GM12801 (cell line): ENCODE results near the gene SEC63.

Experiments
- TF ChIP-seq, protein P1 (sequence below): IDR thresholded peaks from one replicate; pipeline ENCODE4 v1.5.1; 2011; ENCODE audit warnings: control low read depth; ENCODE audit not compliant: insufficient read length; ENCODE audit errors: extremely low read depth

Gene SEC63

DNA sequence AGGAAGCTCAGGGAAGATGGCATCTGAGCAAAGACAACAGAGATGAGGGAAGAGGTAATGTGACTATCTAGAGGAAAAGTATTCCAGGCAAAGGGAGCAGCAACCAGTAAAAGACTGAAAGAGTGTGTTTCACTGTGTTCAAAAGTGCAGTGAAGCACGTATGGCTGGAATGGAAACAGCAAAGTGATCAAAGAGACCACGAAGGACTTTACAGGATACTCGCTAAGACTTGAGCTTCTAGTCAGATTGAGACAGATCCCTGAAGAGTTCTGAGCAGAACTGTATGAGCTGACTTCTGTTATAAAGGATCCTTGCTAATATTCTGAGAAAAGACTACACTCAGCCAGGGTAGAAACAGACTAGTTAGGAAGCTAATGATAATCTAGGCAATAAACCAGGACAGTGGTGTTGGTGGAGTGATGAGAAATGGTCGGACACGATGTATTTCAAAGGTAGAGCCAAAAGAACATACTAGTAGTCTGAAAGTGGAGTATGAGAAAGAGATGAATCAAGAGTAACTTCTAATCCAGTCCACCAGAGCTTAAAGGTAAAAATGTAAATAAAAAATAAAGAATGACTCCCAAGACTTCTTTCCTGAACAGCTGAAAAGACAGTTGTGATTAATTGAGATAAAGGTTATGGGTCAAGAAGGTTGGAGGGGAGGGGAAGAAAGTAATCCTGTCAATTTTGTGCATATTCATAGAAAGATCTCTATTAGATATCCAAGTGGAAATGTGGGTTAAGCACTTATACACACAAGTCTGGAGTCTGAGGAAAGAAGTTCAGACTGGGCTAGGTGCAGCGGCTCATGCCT, 14.2 kb downstream of the SEC63 start:
- TF ChIP-seq, protein P1, sequence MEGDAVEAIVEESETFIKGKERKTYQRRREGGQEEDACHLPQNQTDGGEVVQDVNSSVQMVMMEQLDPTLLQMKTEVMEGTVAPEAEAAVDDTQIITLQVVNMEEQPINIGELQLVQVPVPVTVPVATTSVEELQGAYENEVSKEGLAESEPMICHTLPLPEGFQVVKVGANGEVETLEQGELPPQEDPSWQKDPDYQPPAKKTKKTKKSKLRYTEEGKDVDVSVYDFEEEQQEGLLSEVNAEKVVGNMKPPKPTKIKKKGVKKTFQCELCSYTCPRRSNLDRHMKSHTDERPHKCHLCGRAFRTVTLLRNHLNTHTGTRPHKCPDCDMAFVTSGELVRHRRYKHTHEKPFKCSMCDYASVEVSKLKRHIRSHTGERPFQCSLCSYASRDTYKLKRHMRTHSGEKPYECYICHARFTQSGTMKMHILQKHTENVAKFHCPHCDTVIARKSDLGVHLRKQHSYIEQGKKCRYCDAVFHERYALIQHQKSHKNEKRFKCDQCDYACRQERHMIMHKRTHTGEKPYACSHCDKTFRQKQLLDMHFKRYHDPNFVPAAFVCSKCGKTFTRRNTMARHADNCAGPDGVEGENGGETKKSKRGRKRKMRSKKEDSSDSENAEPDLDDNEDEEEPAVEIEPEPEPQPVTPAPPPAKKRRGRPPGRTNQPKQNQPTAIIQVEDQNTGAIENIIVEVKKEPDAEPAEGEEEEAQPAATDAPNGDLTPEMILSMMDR: no peak

DNA sequence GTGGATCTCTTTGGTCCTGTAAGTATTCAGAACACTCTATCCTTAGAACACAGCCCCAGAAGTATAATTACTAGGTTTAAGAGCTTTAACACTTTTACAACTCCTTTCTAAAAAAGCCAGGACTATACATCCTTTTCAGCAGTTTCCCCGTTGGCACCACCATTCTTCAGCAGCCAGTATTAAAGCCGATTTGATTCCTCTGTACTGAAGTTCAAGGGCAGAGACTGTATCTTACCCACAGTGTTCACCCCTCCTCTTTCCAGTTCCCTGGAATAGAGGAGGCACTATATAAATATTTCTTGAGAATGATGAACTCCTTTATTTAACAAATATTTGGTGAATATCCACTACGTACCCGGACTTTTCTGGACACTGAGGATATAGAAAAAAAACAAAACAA, 15.9 kb downstream of the SEC63 start:
- TF ChIP-seq, protein P1: no peak

DNA sequence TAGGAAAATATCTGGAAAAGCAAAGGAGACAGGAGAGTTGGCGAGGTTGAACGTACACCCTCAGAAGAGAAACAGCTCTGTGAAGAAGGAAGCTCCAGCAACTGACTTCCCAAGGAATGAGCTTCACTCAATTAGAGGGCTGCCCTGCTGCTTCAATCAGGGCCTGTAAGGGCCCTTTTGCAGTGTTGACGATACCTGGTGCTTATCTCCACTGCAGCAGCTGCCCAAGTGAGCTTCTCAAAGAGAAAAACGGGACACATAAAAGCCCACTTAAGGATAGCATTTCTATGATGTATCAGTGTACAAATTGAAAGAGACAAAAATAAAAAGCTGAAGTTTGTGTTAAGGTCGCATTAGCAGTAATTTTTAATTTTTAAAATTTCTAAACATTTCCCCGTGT, 16.4 kb downstream of the SEC63 start:
- TF ChIP-seq, protein P1: no peak

DNA sequence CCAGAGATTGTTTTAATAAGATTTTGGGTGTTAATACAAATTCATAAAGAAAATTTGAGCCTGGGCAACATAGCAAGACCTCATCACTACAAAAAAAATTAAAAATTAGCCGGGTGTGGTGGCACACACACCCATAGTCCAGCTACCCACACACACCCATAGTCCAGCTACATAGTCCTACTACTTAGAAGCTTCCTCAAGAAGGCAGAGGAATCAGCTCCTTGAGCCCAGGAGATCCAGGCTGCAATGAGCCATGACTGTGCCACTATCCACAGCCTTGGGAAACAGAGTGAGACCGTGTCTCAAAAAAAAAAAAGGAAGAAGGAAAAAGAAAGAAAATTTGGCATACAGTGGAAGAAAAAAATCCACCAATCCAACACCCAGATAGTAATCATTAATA, 16.8 kb downstream of the SEC63 start:
- TF ChIP-seq, protein P1: no peak

DNA sequence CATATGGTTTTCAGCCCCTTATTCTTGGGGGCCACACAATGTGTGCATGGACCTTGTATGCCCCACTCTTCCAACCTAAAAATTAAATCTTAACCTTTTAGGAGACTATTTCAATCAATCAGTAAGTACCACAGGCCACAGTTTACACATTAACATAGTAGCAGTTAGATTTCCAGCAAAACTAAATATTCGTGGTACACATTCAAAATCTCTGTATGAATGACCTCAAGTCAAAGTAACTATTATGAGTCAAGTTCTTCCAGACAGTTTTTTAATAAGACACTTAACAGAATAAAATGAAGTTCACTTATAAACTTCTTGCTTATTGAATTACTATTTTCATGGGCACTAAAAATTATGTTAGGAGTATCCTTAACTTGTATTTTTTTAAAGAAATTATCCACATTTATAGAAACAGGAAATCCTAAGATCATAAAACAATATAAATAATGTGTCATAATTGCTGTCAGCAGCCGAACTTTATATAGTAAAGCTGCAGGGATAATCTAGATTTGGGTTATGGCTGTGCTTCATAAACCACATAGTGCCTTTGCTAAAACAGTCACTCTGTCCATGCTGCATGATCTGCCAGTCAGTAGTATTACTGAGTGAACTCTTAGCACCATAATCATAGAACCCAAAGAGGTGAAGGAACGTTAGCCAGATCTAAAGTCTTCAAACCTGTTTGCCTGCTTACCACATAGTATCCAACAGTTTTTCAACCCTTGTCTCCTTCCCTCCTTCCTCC, 21.7 kb downstream of the SEC63 start:
- TF ChIP-seq, protein P1: no peak

DNA sequence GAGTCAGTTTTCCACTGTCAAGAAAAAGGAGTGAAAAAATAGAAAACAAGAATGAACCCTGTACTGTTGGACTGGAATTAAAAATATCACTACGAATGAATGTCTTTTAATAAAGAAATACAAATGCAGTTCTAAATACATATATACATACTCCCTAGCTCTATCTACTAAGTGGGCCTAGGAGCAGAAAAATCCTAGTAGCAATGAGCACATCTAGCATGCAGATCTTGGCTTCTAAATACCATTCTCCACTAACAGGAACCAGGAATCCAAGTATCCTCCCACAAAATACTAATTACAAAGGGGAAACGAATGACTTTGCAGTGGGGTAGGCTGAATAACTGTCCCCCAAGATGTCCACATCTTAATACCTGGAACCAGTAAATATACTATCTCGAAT, 25.4 kb downstream of the SEC63 start:
- TF ChIP-seq, protein P1: no peak

DNA sequence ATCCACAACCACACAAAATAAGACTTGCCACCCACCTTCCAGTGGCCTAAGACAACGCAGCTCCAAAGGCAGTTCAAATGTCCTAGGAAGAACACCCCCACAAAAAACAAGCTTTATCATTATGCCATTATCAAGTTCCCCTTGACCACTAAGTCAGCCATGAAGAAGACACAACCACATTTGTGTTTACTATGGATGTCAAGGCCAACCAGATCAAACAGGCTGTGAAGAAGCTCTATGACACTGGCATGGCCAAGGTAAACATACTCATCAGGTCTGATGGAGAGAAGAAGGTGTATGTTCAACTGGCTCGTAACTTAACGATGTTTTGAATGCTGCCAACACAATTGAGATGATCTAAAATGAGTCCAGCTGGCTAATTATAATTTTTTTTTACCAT, 26.1 kb downstream of the SEC63 start:
- TF ChIP-seq, protein P1: no peak
